PC-3 (cell line): ENCODE results near the gene FASTK. TPM values are rescaled to one million over a fixed set of nuclear protein-coding genes. Genes with fewer than 3 reads are reported as not detected.

ENCODE experiments used
- ATAC-seq: fragments of 200-7000 bp; cut with Tn5 transposase; 2 replicates; pipeline ENCODE4 v1.9.1; 2020; ENCODE audit warnings: mild to moderate bottlenecking, moderate library complexity
- BruUV-seq: library from RNA; stranded (reverse); fragments of 400-500 nt; replicated peaks from 2 replicates; lab custom pipeline; 2021; lab: Mats Ljungman, UMichigan
- CTCF ChIA-PET: fragments of 300-600 bp; sonication (Branson Sonifier 250); formaldehyde crosslinking; loops from one replicate; lab custom pipeline; 2022; ENCODE audit warnings: antibody characterized with exemption; lab: Charles Lee
- POLR2A ChIA-PET: fragments of 300-600 bp; sonication (Branson Sonifier 250); formaldehyde crosslinking; loops from one replicate; lab custom pipeline; 2022; ENCODE audit warnings: antibody characterized with exemption; ENCODE audit not compliant: unreplicated experiment; lab: Charles Lee
- DNase-seq: peaks from one replicate; pipeline ENCODE4 v3.0.0-alpha.2; 2015
- H2AFZ ChIP-seq: fragments of 300-600 bp; sonication (generic); 2 replicates; pipeline ENCODE4 v1.6.0; 2016; ENCODE audit warnings: antibody characterized with exemption, low read length
- H3F3A ChIP-seq: fragments of 300-600 bp; sonication (generic); one replicate; pipeline ENCODE4 v1.6.0; 2017; ENCODE audit warnings: antibody characterized with exemption, low read length, control low read depth, mild to moderate bottlenecking; ENCODE audit not compliant: unreplicated experiment
- H3K27ac ChIP-seq: fragments of 300-600 bp; sonication (generic); 2 replicates; pipeline ENCODE4 v1.5.1; 2016; ENCODE audit warnings: mild to moderate bottlenecking, low read length
- H3K27me3 ChIP-seq: fragments of 300-600 bp; sonication (generic); 2 replicates; pipeline ENCODE4 v1.6.1; 2016; ENCODE audit warnings: low read length, mixed read lengths
- H3K36me3 ChIP-seq: fragments of 300-600 bp; sonication (generic); 2 replicates; pipeline ENCODE4 v1.6.1; 2016; ENCODE audit warnings: low read depth, mixed run types, low read length, mixed read lengths
- H3K4me1 ChIP-seq: fragments of 300-600 bp; sonication (generic); 2 replicates; pipeline ENCODE4 v1.5.1; 2016; ENCODE audit warnings: low read length; ENCODE audit not compliant: insufficient read depth
- H3K4me2 ChIP-seq: fragments of 300-600 bp; sonication (generic); 2 replicates; pipeline ENCODE4 v1.6.0; 2016; ENCODE audit warnings: low read length
- H3K4me3 ChIP-seq: fragments of 300-600 bp; sonication (generic); 2 replicates; pipeline ENCODE4 v1.5.1; 2016; ENCODE audit warnings: mild to moderate bottlenecking, low read length, mixed read lengths
- H3K79me2 ChIP-seq: fragments of 300-600 bp; sonication (generic); 2 replicates; pipeline ENCODE4 v1.6.1; 2017; ENCODE audit warnings: low read length, mixed read lengths
- H3K9ac ChIP-seq: fragments of 300-600 bp; sonication (generic); 2 replicates; pipeline ENCODE4 v1.6.0; 2016; ENCODE audit warnings: mild to moderate bottlenecking, low read length
- H3K9me2 ChIP-seq: fragments of 300-600 bp; sonication (generic); replicated peaks from 2 replicates; pipeline ENCODE4 v1.6.1; 2016; ENCODE audit warnings: mixed run types, low read length, mixed read lengths
- H3K9me3 ChIP-seq: fragments of 300-600 bp; sonication (generic); 2 replicates; pipeline ENCODE4 v1.6.1; 2016; ENCODE audit warnings: low read length, mixed read lengths
- H4K20me1 ChIP-seq: fragments of 300-600 bp; sonication (generic); 2 replicates; pipeline ENCODE4 v1.6.1; 2016; ENCODE audit warnings: low read length, mixed read lengths
- CTCF ChIP-seq: fragments of 300-600 bp; sonication (generic); conservative IDR thresholded peaks from 2 replicates; pipeline ENCODE4 v1.5.1; 2017; ENCODE audit warnings: antibody characterized with exemption, low read depth, mild to moderate bottlenecking, low read length
- EZH2 ChIP-seq: fragments of 300-600 bp; sonication (generic); IDR thresholded peaks from one replicate; pipeline ENCODE4 v1.6.1; 2017; ENCODE audit warnings: antibody characterized with exemption, mild to moderate bottlenecking, low read length; ENCODE audit not compliant: unreplicated experiment
- EZH2phosphoT487 ChIP-seq: fragments of 300-600 bp; sonication (generic); IDR thresholded peaks from 2 replicates; pipeline ENCODE4 v1.6.1; 2018; ENCODE audit warnings: mild to moderate bottlenecking, antibody characterized with exemption, low read length, borderline replicate concordance
- intact Hi-C: fragments of 100-400 bp; cut with micrococcal nuclease; formaldehyde crosslinking; loops from 2 replicates; pipeline ENCODE4 v1.9.0; 2023
- total RNA-seq: library from RNA; depleted of rRNA; stranded (reverse); fragments of >200 nt; gene quantifications from 2 replicates; pipeline ENCODE4 v1.2.3, GENCODE V29; 2014

FASTK gene
- total RNA-seq, 1 experiment from 2014 or later, result 163 TPM

- DNase-seq (no peak), ATAC-seq (no peak)
- H2AFZ ChIP-seq, result no peak overlapping the region
- H3K4me2 ChIP-seq, result no peak overlapping the region
- no peak overlapping the region for H3K27ac ChIP-seq
- H3K9me3 ChIP-seq, result no peaks in the 10 kb centered on the region
- peaks cover 9% of the 10 kb centered on the region for H3K4me1 ChIP-seq
- TSS peak; percentile 40 for BruUV-seq
- H3K79me2 ChIP-seq, result peaks cover 24% of the 10 kb centered on the region
- no peaks in the 10 kb centered on the region for H4K20me1 ChIP-seq
- no peaks in the 10 kb centered on the region for H3K9me2 ChIP-seq
- intact Hi-C loops, result loop anchor here (5.0 kb wide), 1 partner anchor 37 kb away; no protein-coding TSS in a partner anchor
- H3F3A ChIP-seq, result no peaks in the 10 kb centered on the region
- H3K9ac ChIP-seq, result no peak overlapping the region
- H3K4me3 ChIP-seq, result no peak overlapping the region
- no peaks in the 10 kb centered on the region for H3K27me3 ChIP-seq
- H3K36me3 ChIP-seq, result peaks cover 13% of the 10 kb centered on the region
- TF ChIP-seq EZH2phosphoT487, result no peak
- no peak for TF ChIP-seq CTCF
- TF ChIP-seq EZH2, result no peak
- CTCF ChIA-PET, result no interaction called here
- POLR2A ChIA-PET, result no interaction called here
These were observed 5.0 kb downstream of the FASTK start for GRCh38 chr7:151075662-151075971.

- H4K20me1 ChIP-seq, result no peaks in the 10 kb centered on the region
- POLR2A ChIA-PET, result no interaction called here
- no peak overlapping the region for H2AFZ ChIP-seq
These were observed 5.6 kb downstream of the FASTK start for GRCh38 chr7:151074817-151075661.

More at GRCh38 chr7:151074817-151075661, 5.6 kb downstream of the FASTK start:
- Histone ChIP-seq H3K27me3 (no peaks in the 10 kb centered on the region), H3K9me3 (no peaks in the 10 kb centered on the region), H3K9me2 (no peaks in the 10 kb centered on the region), H3K4me2 (no peak overlapping the region), H3K27ac (no peak overlapping the region), H3K9ac (no peak overlapping the region), H3K4me1 (peaks cover 9% of the 10 kb centered on the region), H3K79me2 (peaks cover 19% of the 10 kb centered on the region), H3K4me3 (no peak overlapping the region), H3K36me3 (peaks cover 13% of the 10 kb centered on the region), H3F3A (no peaks in the 10 kb centered on the region)
- no TSS peak for BruUV-seq
- TF ChIP-seq EZH2phosphoT487 (no peak), CTCF (no peak), EZH2 (no peak)
- intact Hi-C loops, result loop anchor here (5.0 kb wide), 1 partner anchor 37 kb away; no protein-coding TSS in a partner anchor
- CTCF ChIA-PET, result no interaction called here
- ATAC-seq (no peak), DNase-seq (no peak)
